ENCODE measurements around the gene IL3RA. TPM values are rescaled to one million over a fixed set of nuclear protein-coding genes. Genes with fewer than 3 reads are reported as not detected.
"Not testable (repeated sequence)": the region's sequence is repeated elsewhere in the genome, so short reads cannot be mapped to it uniquely, and the experiment has no call there.

Gene IL3RA
- total and polyA plus RNA-seq, 7 donors: 1.5 to 8.3 (median 4.6) TPM

DNA sequence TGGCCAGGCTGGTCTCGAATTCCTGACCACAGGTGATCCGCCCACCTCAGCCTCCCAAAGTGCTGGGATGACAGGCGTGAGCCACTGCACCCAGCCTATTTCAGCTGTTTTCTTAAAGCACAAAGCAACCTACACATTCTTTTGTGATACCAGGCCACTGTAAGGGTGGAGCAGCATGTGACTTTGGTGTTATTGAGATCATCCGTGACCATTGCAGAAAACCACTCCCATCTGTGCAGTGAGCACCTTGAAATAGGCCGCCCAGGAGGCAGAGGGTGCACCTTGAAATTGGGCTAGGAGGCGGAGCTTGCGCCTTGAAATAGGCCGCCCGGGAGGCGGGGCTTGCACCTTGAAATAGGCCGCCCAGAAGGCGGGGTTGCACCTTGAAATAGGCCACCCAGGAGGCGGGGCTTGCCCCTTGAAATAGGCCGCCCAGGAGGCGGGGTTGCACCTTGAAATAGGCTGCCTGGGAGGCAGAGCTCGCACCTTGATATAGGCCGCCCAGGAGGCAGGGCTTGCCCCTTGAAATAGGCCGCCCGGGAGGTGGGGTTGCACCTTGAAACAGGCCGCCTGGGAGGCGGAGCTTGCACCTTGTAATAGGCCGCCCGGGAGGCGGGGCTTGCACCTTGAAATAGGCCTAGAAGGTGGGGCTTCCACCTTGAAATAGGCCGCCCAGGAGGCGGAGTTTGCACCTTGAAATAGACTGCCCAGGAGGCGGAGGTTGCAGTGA lies 64.3 kb downstream of the IL3RA start:
- DNase-seq (peak in 1 of 2 donors; percentile 4), ATAC-seq (no peak)
- WGBS, 3 donors: 82 to 90% (median 87%) methylated on average over 27 of the region's 27 CpGs
- Histone ChIP-seq H3K27me3 (ENCODE audit: insufficient read depth in 3 of 3, low read length in 2 of 3) (no peaks in the 10 kb centered on the region), H3K4me1 (no peaks in the 10 kb centered on the region), H3K4me3 (no peak overlapping the region), H3K36me3 (ENCODE audit: insufficient read depth in 1 of 2, low read depth in 1 of 2) (peaks cover 0 to 72% of the 10 kb centered on the region in 2 donors), H3K27ac (no peak overlapping the region), H3K9me3 (no peaks in the 10 kb centered on the region)
- intact Hi-C loops (cut with DNase I): no loop called here
- TF ChIP-seq CTCF (IDR thresholded peaks at IDR 0.05): no peak

DNA sequence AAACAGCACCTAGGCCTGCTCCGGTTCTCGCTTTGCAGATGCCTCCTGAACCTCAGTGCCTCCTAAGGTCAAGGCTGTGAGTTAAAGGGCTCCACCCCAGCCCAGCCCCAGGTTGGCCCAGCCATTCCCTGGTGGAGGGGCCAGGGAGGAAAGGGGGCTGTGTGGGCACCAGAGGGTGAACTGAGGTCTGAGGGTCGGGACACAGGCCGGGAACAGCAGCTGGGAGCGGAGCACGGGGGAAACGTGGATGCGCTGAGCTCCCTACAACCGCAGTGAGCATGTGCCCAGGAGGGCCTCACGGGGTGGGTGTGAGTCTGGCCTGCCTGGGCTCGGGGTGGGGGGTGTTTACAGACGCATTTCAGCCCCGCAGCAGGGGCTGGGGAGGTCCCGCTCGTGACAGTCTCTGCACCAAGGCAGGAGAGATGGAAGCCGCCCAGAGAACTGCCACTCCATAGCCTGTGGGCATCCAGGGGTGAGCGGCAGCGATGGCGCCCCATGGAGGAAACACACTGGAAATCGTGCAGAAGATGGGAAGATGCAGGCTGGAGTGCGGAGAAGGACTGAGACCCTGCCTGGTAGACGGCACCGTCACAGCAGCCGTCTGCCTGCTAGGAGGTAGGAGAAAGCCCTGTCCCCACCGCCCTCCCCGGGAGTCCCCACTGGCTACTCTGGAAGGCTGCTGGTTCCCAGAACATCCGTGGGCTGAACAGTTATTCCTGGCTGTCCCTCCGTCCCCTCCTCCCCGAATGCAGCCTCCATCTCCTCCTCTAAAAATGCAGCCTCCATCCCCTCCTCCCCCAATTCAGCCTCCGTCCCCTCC lies 65.2 kb downstream of the IL3RA start:
- DNase-seq (peak in 1 of 2 donors; percentile 7), ATAC-seq (no peak)
- no peak overlapping the region for H3K4me3 ChIP-seq
- H3K27ac ChIP-seq: no peak overlapping the region
- H3K36me3 ChIP-seq (ENCODE audit: insufficient read depth in 1 of 2, low read depth in 1 of 2): peaks cover 2 to 74% of the 10 kb centered on the region in 2 donors
- H3K4me1 ChIP-seq: no peaks in the 10 kb centered on the region
- WGBS, 3 donors: 87 to 89% (median 87%) methylated on average over 29 to 30 of the region's 30 CpGs
- TF ChIP-seq CTCF (IDR thresholded peaks at IDR 0.05): no peak
- no peaks in the 10 kb centered on the region for H3K27me3 ChIP-seq (ENCODE audit: insufficient read depth in 3 of 3, low read length in 2 of 3)
- intact Hi-C loops (cut with DNase I): no loop called here
- no peaks in the 10 kb centered on the region for H3K9me3 ChIP-seq

- DNase-seq: peak in 1 of 2 donors; percentile 7
- WGBS, 3 donors: 97 to 98% (median 98%) methylated on average over 10 of the region's 10 CpGs
Observed at GRCh38 chrX:1403228-1403627, 66.6 kb downstream of the IL3RA start.

DNA sequence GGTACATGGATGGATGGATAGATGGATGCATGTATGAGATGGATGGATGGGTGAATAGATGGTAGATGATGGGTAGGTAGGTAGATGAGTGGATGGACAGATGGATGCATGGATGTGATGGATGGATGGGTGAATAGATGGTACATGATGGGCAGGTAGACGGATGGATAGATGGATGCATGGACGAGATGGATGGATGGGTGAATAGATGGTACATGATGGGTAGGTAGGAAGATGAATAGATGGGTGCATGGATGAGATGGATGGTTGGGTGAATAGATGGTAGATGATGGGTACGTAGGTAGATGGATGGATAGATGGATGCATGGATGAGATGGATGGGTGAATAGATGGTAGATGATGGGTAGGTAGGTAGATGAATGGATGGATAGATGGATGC lies 67.3 kb downstream of the IL3RA start:
- H3K4me1 ChIP-seq; DNase-seq; H3K4me3 ChIP-seq; H3K27me3 ChIP-seq (ENCODE audit: insufficient read depth in 3 of 3, low read length in 2 of 3); H3K9me3 ChIP-seq; intact Hi-C loops (cut with DNase I); H3K27ac ChIP-seq; ATAC-seq: not testable (repeated sequence)
- peaks cover 12 to 73% of the 10 kb centered on the region in 2 donors for H3K36me3 ChIP-seq (ENCODE audit: insufficient read depth in 1 of 2, low read depth in 1 of 2)
- 97 to 99% (median 97%) methylated on average over 3 of the region's 3 CpGs for WGBS, 3 donors

More at GRCh38 chrX:1403228-1403627, 66.6 kb downstream of the IL3RA start:
- Histone ChIP-seq H3K27me3 (ENCODE audit: insufficient read depth in 3 of 3, low read length in 2 of 3) (no peaks in the 10 kb centered on the region), H3K4me3 (no peak overlapping the region), H3K9me3 (no peaks in the 10 kb centered on the region), H3K4me1 (no peaks in the 10 kb centered on the region), H3K36me3 (ENCODE audit: insufficient read depth in 1 of 2, low read depth in 1 of 2) (peaks cover 12 to 79% of the 10 kb centered on the region in 2 donors), H3K27ac (no peak overlapping the region)
- intact Hi-C loops (cut with DNase I): no loop called here
- TF ChIP-seq CTCF (IDR thresholded peaks at IDR 0.05): no peak
- no peak for ATAC-seq

DNA sequence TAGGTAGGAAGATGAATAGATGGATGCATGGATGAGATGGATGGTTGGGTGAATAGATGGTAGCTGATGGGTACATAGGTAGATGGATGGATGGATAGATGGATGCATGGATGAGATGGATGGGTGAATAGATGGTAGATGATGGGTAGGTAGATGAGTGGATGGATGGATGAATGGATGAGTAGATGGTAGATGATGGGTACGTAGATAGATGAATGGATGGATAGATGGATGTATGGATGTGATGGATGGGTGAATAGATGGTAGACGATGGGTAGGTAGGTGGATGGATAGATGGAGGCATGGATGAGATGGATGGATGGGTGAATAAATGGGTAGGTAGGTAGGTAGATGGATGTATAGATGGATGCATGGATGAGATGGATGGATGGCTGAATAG lies 69.2 kb downstream of the IL3RA start:
- Histone ChIP-seq H3K4me3 (peak overlapping the region; percentile 7), H3K36me3 (ENCODE audit: insufficient read depth in 1 of 2, low read depth in 1 of 2) (peaks cover 12 to 68% of the 10 kb centered on the region in 2 donors)
- H3K9me3 ChIP-seq; H3K4me1 ChIP-seq; ATAC-seq; H3K27me3 ChIP-seq (ENCODE audit: insufficient read depth in 3 of 3, low read length in 2 of 3); intact Hi-C loops (cut with DNase I); DNase-seq; H3K27ac ChIP-seq: not testable (repeated sequence)
- 99 to 100% (median 100%) methylated on average over 2 of the region's 2 CpGs for WGBS, 3 donors

Measured in psoas muscle (tissue), 8 donors.